ENCODE data around the gene TCF4. TPM values are rescaled to one million over a fixed set of nuclear protein-coding genes. Genes with fewer than 3 reads are reported as not detected.

The TCF4 gene
- total RNA-seq, 1 donor from 2014 or later: 77.3 TPM

- peaks cover 4% of the 10 kb centered on the region for H3K36me3 Mint-ChIP-seq (ENCODE audit: unreplicated experiment)
- H3K9me3 Mint-ChIP-seq (ENCODE audit: unreplicated experiment): no peaks in the 10 kb centered on the region
- H3K27ac Mint-ChIP-seq (ENCODE audit: unreplicated experiment): no peak overlapping the region
- H3K27me3 Mint-ChIP-seq (ENCODE audit: unreplicated experiment): no peaks in the 10 kb centered on the region
- no peak for TF ChIP-seq CTCF (IDR thresholded peaks at IDR 0.05)
- H3K4me3 Mint-ChIP-seq (ENCODE audit: unreplicated experiment): no peak overlapping the region
- peaks cover 2% of the 10 kb centered on the region for H3K4me1 Mint-ChIP-seq (ENCODE audit: unreplicated experiment)
- no peak for DNase-seq (ENCODE audit: extremely low spot score, unreplicated experiment)
These were observed 250.9 kb downstream of the TCF4 start for GRCh38 chr18:55337138-55337537.

GRCh38 chr18:55336438-55337100 lies 251.4 kb downstream of the TCF4 start:
- Mint-ChIP-seq H3K4me3 (ENCODE audit: unreplicated experiment) (no peak overlapping the region), H3K27ac (ENCODE audit: unreplicated experiment) (no peak overlapping the region), H3K4me1 (ENCODE audit: unreplicated experiment) (peaks cover 2% of the 10 kb centered on the region), H3K9me3 (ENCODE audit: unreplicated experiment) (no peaks in the 10 kb centered on the region), H3K36me3 (ENCODE audit: unreplicated experiment) (peaks cover 4% of the 10 kb centered on the region), H3K27me3 (ENCODE audit: unreplicated experiment) (no peaks in the 10 kb centered on the region)
- TF ChIP-seq CTCF (IDR thresholded peaks at IDR 0.05): no peak
- DNase-seq (ENCODE audit: extremely low spot score, unreplicated experiment): no peak

GRCh38 chr18:55334875-55335274 lies 253.1 kb downstream of the TCF4 start:
- Mint-ChIP-seq H3K4me1 (ENCODE audit: unreplicated experiment) (peaks cover 2% of the 10 kb centered on the region), H3K27ac (ENCODE audit: unreplicated experiment) (no peak overlapping the region), H3K36me3 (ENCODE audit: unreplicated experiment) (peaks cover 4% of the 10 kb centered on the region), H3K27me3 (ENCODE audit: unreplicated experiment) (no peaks in the 10 kb centered on the region), H3K4me3 (ENCODE audit: unreplicated experiment) (no peak overlapping the region), H3K9me3 (ENCODE audit: unreplicated experiment) (no peaks in the 10 kb centered on the region)
- no peak for TF ChIP-seq CTCF (IDR thresholded peaks at IDR 0.05)
- DNase-seq (ENCODE audit: extremely low spot score, unreplicated experiment): no peak

GRCh38 chr18:55331301-55331700 lies 256.7 kb downstream of the TCF4 start:
- H3K36me3 Mint-ChIP-seq (ENCODE audit: unreplicated experiment): no peaks in the 10 kb centered on the region
- no peak overlapping the region for H3K4me3 Mint-ChIP-seq (ENCODE audit: unreplicated experiment)
- no peak for DNase-seq (ENCODE audit: extremely low spot score, unreplicated experiment)
- H3K27me3 Mint-ChIP-seq (ENCODE audit: unreplicated experiment): no peaks in the 10 kb centered on the region
- H3K4me1 Mint-ChIP-seq (ENCODE audit: unreplicated experiment): peaks cover 23% of the 10 kb centered on the region
- H3K9me3 Mint-ChIP-seq (ENCODE audit: unreplicated experiment): no peaks in the 10 kb centered on the region
- no peak for TF ChIP-seq CTCF (IDR thresholded peaks at IDR 0.05)
- no peak overlapping the region for H3K27ac Mint-ChIP-seq (ENCODE audit: unreplicated experiment)

GRCh38 chr18:55328301-55328700 lies 259.7 kb downstream of the TCF4 start:
- no peaks in the 10 kb centered on the region for H3K9me3 Mint-ChIP-seq (ENCODE audit: unreplicated experiment)
- H3K36me3 Mint-ChIP-seq (ENCODE audit: unreplicated experiment): no peaks in the 10 kb centered on the region
- DNase-seq (ENCODE audit: extremely low spot score, unreplicated experiment): no peak
- TF ChIP-seq CTCF (IDR thresholded peaks at IDR 0.05): no peak
- peak overlapping the region; percentile 42 for H3K4me3 Mint-ChIP-seq (ENCODE audit: unreplicated experiment)
- peaks cover 34% of the 10 kb centered on the region for H3K4me1 Mint-ChIP-seq (ENCODE audit: unreplicated experiment)
- peak overlapping the region; percentile 89 for H3K27ac Mint-ChIP-seq (ENCODE audit: unreplicated experiment)
- H3K27me3 Mint-ChIP-seq (ENCODE audit: unreplicated experiment): no peaks in the 10 kb centered on the region

Measured in osteocyte (in vitro differentiated cells).